GF-D8 (cell line): ENCODE results near the gene NUDT21.
"Not testable (repeated sequence)": the region's sequence is repeated elsewhere in the genome, so short reads cannot be mapped to it uniquely, and the experiment has no call there.

Experiments
- DNase-seq: peaks from one replicate; lab custom pipeline; 2025; lab: John Stamatoyannopoulos, UW

Gene NUDT21

GRCh38 chr16:56380778-56381485 is 70.2 kb downstream of the NUDT21 start:
- not testable (repeated sequence) for DNase-seq
